Measurements from ENCODE around the gene PDCD1LG2. TPM values are rescaled to one million over a fixed set of nuclear protein-coding genes. Genes with fewer than 3 reads are reported as not detected.

PDCD1LG2 gene
- total and polyA plus RNA-seq, 4 donors = 0.46 to 2.5 (median 1.3) TPM

DNA sequence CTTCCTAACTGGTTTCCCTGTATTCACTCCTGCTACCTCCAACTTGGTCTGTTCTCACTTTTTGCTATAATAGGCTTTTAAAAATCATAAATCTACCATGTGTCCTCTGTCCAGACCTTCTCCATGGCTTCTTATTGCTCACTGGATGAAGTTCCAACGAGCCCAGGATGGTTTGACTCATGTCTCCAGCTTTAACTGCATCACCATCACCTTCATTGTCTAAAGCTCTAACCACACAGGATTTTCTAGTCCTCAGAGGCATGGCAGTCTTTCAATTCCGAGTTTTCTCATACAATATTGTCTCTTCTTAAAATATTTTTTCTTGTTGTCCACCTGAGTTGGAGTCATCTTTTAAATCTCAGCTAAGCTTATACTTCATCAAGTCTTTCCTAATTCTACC lies 49.3 kb downstream of the PDCD1LG2 start:
- 56% methylated on average over 2 of the region's 2 CpGs for WGBS
- H3K36me3 ChIP-seq (ENCODE audit: control insufficient read depth in 4 of 4, insufficient read depth in 3 of 4, low read depth in 1 of 4, low read length in 3 of 4) = peaks cover 0 to 1% (median 0%) of the 10 kb centered on the region in 4 donors

DNA sequence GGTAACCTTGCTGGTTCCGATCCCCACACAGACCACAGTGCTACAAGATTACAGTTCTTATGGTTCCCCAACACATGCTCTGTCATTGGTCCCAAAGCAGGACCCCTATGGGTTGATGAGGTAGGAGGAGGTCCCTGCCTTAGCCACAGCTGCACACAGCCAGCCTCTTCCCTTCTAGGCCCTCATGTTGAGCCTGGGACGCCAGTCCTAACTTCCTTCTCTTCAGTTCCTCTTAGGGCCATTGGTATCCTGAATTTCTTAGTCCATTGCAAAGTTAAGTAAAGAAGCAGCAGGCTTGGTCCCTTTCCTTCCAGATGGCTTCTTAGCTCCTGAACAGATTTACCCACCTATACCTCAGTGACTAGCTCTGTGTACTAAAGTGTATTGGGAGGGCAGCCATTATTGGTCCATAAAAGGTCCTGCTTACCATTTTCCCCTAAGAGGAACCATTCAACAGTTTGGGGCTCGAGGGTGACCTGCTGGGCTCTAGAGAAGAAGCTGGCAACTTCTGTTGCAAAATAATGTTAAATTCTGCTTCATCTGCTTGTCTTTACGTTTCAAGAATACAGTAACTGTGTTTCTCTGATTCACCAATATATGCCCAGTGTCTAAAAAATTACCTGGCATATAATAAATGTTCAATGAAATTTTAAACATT lies 50.2 kb downstream of the PDCD1LG2 start:
- Histone ChIP-seq H3K4me3 (ENCODE audit: low read depth in 1 of 3, low read length in 3 of 3) (no peak overlapping the region), H3K27me3 (ENCODE audit: control insufficient read depth in 4 of 4, insufficient read depth in 4 of 4, low read length in 3 of 4) (no peaks in the 10 kb centered on the region), H3K27ac (ENCODE audit: low read depth in 1 of 2, low read length in 2 of 2) (no peak overlapping the region), H3K36me3 (ENCODE audit: control insufficient read depth in 4 of 4, insufficient read depth in 3 of 4, low read depth in 1 of 4, low read length in 3 of 4) (peaks cover 0 to 1% (median 0%) of the 10 kb centered on the region in 4 donors), H3K9me3 (ENCODE audit: control insufficient read depth in 4 of 4, low read length in 3 of 4) (no peaks in the 10 kb centered on the region), H3K4me1 (ENCODE audit: control insufficient read depth in 4 of 4, insufficient read depth in 4 of 4, low read length in 3 of 4) (no peaks in the 10 kb centered on the region), H3K9ac (ENCODE audit: low read depth in 1 of 2, low read length in 2 of 2) (no peak overlapping the region)
- no peak for DNase-seq (ENCODE audit: low spot score)
- TF ChIP-seq, protein P1, sequence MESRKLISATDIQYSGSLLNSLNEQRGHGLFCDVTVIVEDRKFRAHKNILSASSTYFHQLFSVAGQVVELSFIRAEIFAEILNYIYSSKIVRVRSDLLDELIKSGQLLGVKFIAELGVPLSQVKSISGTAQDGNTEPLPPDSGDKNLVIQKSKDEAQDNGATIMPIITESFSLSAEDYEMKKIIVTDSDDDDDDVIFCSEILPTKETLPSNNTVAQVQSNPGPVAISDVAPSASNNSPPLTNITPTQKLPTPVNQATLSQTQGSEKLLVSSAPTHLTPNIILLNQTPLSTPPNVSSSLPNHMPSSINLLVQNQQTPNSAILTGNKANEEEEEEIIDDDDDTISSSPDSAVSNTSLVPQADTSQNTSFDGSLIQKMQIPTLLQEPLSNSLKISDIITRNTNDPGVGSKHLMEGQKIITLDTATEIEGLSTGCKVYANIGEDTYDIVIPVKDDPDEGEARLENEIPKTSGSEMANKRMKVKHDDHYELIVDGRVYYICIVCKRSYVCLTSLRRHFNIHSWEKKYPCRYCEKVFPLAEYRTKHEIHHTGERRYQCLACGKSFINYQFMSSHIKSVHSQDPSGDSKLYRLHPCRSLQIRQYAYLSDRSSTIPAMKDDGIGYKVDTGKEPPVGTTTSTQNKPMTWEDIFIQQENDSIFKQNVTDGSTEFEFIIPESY (IDR thresholded peaks at IDR 0.05) = no peak
- 87% methylated on average over 4 of the region's 4 CpGs for WGBS

More for the DNA sequence above, 49.3 kb downstream of the PDCD1LG2 start:
- no peak for DNase-seq (ENCODE audit: low spot score)
- no peaks in the 10 kb centered on the region for H3K4me1 ChIP-seq (ENCODE audit: control insufficient read depth in 4 of 4, insufficient read depth in 4 of 4, low read length in 3 of 4)
- no peaks in the 10 kb centered on the region for H3K27me3 ChIP-seq (ENCODE audit: control insufficient read depth in 4 of 4, insufficient read depth in 4 of 4, low read length in 3 of 4)
- TF ChIP-seq HNF4A (conservative IDR thresholded peaks at IDR 0.05) (no peak), RAD21 (IDR thresholded peaks at IDR 0.05) (no peak), RXRA (IDR thresholded peaks at IDR 0.05) (no peak), FOXA2 (IDR thresholded peaks at IDR 0.05) (no peak)
- H3K9ac ChIP-seq (ENCODE audit: low read depth in 1 of 2, low read length in 2 of 2) = no peak overlapping the region
- no peaks in the 10 kb centered on the region for H3K9me3 ChIP-seq (ENCODE audit: control insufficient read depth in 4 of 4, low read length in 3 of 4)
- no peak overlapping the region for H3K4me3 ChIP-seq (ENCODE audit: low read depth in 1 of 3, low read length in 3 of 3)
- H3K27ac ChIP-seq (ENCODE audit: low read depth in 1 of 2, low read length in 2 of 2) = no peak overlapping the region

DNA sequence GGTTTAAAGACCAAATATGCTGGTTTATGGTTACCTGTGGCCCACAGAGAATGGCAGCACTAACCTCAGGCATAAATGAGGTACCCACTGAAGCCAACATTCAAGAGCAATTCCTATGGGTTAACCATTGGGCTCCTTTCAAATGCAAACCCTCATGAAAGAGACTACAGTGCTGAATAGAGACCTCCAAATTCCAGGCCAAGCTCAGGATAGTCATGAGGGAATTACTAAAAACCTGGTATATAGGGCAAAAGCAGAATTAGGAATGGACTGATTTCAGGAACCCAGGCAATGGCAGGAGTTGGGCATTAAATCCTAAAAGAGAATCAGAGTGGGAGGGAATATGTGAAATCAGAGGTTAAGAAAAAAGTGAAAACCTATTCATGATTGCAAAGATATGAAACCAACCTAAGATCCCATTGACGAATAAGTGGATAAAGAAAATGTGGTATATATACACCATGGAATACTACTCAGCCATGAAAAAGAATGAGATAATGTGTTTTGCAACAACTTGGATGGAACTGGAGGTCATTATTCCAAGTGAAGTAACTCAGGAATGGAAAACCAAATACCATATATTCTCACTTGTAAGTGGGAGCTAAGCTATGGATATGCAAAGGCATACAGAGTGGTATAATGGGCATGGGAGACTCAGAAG lies 51.6 kb downstream of the PDCD1LG2 start:
- no peak overlapping the region for H3K27ac ChIP-seq (ENCODE audit: low read depth in 1 of 2, low read length in 2 of 2)
- H3K27me3 ChIP-seq (ENCODE audit: control insufficient read depth in 4 of 4, insufficient read depth in 4 of 4, low read length in 3 of 4) = no peaks in the 10 kb centered on the region
- no peak for DNase-seq (ENCODE audit: low spot score)
- peaks cover 0 to 1% (median 0%) of the 10 kb centered on the region in 4 donors for H3K36me3 ChIP-seq (ENCODE audit: control insufficient read depth in 4 of 4, insufficient read depth in 3 of 4, low read depth in 1 of 4, low read length in 3 of 4)
- H3K9me3 ChIP-seq (ENCODE audit: control insufficient read depth in 4 of 4, low read length in 3 of 4) = no peaks in the 10 kb centered on the region
- no peak overlapping the region for H3K9ac ChIP-seq (ENCODE audit: low read depth in 1 of 2, low read length in 2 of 2)
- TF ChIP-seq, protein P1 (IDR thresholded peaks at IDR 0.05) = no peak
- TF ChIP-seq, protein P2, sequence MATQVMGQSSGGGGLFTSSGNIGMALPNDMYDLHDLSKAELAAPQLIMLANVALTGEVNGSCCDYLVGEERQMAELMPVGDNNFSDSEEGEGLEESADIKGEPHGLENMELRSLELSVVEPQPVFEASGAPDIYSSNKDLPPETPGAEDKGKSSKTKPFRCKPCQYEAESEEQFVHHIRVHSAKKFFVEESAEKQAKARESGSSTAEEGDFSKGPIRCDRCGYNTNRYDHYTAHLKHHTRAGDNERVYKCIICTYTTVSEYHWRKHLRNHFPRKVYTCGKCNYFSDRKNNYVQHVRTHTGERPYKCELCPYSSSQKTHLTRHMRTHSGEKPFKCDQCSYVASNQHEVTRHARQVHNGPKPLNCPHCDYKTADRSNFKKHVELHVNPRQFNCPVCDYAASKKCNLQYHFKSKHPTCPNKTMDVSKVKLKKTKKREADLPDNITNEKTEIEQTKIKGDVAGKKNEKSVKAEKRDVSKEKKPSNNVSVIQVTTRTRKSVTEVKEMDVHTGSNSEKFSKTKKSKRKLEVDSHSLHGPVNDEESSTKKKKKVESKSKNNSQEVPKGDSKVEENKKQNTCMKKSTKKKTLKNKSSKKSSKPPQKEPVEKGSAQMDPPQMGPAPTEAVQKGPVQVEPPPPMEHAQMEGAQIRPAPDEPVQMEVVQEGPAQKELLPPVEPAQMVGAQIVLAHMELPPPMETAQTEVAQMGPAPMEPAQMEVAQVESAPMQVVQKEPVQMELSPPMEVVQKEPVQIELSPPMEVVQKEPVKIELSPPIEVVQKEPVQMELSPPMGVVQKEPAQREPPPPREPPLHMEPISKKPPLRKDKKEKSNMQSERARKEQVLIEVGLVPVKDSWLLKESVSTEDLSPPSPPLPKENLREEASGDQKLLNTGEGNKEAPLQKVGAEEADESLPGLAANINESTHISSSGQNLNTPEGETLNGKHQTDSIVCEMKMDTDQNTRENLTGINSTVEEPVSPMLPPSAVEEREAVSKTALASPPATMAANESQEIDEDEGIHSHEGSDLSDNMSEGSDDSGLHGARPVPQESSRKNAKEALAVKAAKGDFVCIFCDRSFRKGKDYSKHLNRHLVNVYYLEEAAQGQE (IDR thresholded peaks at IDR 0.05) = no peak
- TF ChIP-seq YY1 (IDR thresholded peaks at IDR 0.05) = no peak
- TF ChIP-seq RAD21 (IDR thresholded peaks at IDR 0.05) = no peak
- TF ChIP-seq NR2F2 (IDR thresholded peaks at IDR 0.05) = no peak
- 95% methylated on average over 1 of the region's 1 CpG for WGBS
- H3K4me1 ChIP-seq (ENCODE audit: control insufficient read depth in 4 of 4, insufficient read depth in 4 of 4, low read length in 3 of 4) = no peaks in the 10 kb centered on the region
- no peak overlapping the region for H3K4me3 ChIP-seq (ENCODE audit: low read depth in 1 of 3, low read length in 3 of 3)
